Osteoblast (primary cell): ENCODE measurements around the gene GATAD1. TPM values are rescaled to one million over a fixed set of nuclear protein-coding genes. Genes with fewer than 3 reads are reported as not detected.

Source experiments
- DNase-seq: peaks from one replicate; pipeline ENCODE4 v3.0.0; 2011; ENCODE audit warnings: low spot score, mixed read lengths; ENCODE audit not compliant: insufficient read length; ENCODE audit errors: missing footprints
- H2AFZ ChIP-seq: 2 replicates; pipeline ENCODE4 v1.6.0; 2011; ENCODE audit warnings: mild to moderate bottlenecking, low read length
- H3K27ac ChIP-seq: 2 replicates; pipeline ENCODE4 v1.5.1; 2011; ENCODE audit warnings: mild to moderate bottlenecking, low read depth, low read length, moderate library complexity
- H3K27me3 ChIP-seq: 2 replicates; pipeline ENCODE4 v1.6.0; 2012; ENCODE audit warnings: mild to moderate bottlenecking, control low read depth, inconsistent platforms, low read length, moderate library complexity; ENCODE audit not compliant: insufficient read depth
- H3K36me3 ChIP-seq: 2 replicates; pipeline ENCODE4 v1.5.1; 2011; ENCODE audit warnings: mild to moderate bottlenecking, low read length, control low read depth, moderate library complexity; ENCODE audit not compliant: insufficient read depth
- H3K4me1 ChIP-seq: 2 replicates; pipeline ENCODE4 v1.5.1; 2011; ENCODE audit warnings: mild to moderate bottlenecking, low read length, control low read depth, moderate library complexity; ENCODE audit not compliant: insufficient read depth
- H3K4me2 ChIP-seq: 2 replicates; pipeline ENCODE4 v1.6.0; 2011; ENCODE audit warnings: mild to moderate bottlenecking, low read length; ENCODE audit not compliant: insufficient read depth
- H3K4me3 ChIP-seq: fragments of 200-600 bp; sonication (generic); 3 replicates; pipeline ENCODE4 v1.5.1; 2012; ENCODE audit warnings: mild to moderate bottlenecking, low read length, inconsistent platforms; ENCODE audit not compliant: insufficient read depth
- H3K79me2 ChIP-seq: 2 replicates; pipeline ENCODE4 v1.6.0; 2012; ENCODE audit warnings: mild to moderate bottlenecking, low read length, control low read depth, inconsistent platforms; ENCODE audit not compliant: insufficient read depth
- H3K9me3 ChIP-seq: 2 replicates; pipeline ENCODE4 v1.5.1; 2011; ENCODE audit warnings: low read depth, low read length, control low read depth
- H4K20me1 ChIP-seq: 2 replicates; pipeline ENCODE4 v1.6.0; 2012; ENCODE audit warnings: mild to moderate bottlenecking, low read length, control low read depth; ENCODE audit not compliant: insufficient read depth
- total RNA-seq: library from RNA; depleted of rRNA; stranded (reverse); fragments of >200 nt; gene quantifications from 2 replicates; pipeline ENCODE4 v1.2.3, GENCODE V29; 2012
- TF ChIP-seq, protein P1 (sequence below): IDR thresholded peaks from 2 replicates; pipeline ENCODE4 v1.5.1; 2011; ENCODE audit warnings: mild to moderate bottlenecking, low read depth, low read length, moderate library complexity; ENCODE audit errors: extremely low read depth

GATAD1 gene
- total RNA-seq, 1 donor, result 42.7 TPM

DNA sequence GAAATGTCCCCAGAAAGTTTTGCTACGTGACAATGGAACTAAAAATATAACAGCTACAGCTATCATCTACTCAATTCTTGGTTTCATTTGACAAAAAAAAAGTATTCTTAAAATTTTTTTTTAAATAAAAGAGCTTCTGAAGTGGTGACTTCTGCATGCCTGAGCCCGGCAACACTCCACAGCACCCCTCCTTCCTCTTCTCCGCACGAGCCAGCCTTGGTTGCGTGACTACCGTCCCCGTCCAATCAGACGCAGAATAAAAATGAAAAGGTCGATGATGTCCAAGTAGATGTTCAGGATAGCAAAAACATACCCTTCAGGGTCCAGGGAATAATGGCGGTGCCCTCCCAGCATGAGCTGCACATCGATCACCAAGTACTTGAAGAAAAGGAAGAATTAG lies 34.5 kb upstream of the GATAD1 start:
- Histone ChIP-seq H4K20me1 (no peaks in the 10 kb centered on the region), H3K27ac (no peak overlapping the region), H3K4me3 (no peak overlapping the region), H3K4me1 (no peaks in the 10 kb centered on the region), H3K4me2 (no peak overlapping the region), H3K9me3 (no peaks in the 10 kb centered on the region), H2AFZ (no peak overlapping the region), H3K36me3 (no peaks in the 10 kb centered on the region), H3K27me3 (peaks cover 12% of the 10 kb centered on the region), H3K79me2 (no peaks in the 10 kb centered on the region)
- TF ChIP-seq, protein P1, sequence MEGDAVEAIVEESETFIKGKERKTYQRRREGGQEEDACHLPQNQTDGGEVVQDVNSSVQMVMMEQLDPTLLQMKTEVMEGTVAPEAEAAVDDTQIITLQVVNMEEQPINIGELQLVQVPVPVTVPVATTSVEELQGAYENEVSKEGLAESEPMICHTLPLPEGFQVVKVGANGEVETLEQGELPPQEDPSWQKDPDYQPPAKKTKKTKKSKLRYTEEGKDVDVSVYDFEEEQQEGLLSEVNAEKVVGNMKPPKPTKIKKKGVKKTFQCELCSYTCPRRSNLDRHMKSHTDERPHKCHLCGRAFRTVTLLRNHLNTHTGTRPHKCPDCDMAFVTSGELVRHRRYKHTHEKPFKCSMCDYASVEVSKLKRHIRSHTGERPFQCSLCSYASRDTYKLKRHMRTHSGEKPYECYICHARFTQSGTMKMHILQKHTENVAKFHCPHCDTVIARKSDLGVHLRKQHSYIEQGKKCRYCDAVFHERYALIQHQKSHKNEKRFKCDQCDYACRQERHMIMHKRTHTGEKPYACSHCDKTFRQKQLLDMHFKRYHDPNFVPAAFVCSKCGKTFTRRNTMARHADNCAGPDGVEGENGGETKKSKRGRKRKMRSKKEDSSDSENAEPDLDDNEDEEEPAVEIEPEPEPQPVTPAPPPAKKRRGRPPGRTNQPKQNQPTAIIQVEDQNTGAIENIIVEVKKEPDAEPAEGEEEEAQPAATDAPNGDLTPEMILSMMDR, result no peak
- no peak for DNase-seq

DNA sequence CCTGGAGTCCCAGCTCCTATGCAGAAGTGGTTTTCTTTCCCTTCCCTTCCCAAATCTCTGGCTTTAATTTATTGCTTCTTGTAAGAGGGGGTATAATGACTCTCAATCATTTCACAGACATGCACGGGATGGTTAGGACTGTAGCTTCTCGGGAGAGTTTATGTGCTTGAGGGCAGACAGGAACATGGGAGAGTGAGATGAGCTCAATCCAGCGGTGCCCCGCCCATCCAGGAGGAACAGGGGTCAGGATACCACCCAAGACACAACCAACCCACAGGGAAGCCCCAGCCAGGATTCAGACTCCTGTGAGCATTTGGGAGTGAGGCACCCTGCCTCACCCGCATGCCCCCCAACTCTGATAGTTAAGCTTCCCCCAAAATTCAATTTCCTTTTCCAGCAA lies 33.7 kb upstream of the GATAD1 start:
- no peaks in the 10 kb centered on the region for H3K36me3 ChIP-seq
- H4K20me1 ChIP-seq, result no peaks in the 10 kb centered on the region
- no peaks in the 10 kb centered on the region for H3K4me1 ChIP-seq
- H3K79me2 ChIP-seq, result no peaks in the 10 kb centered on the region
- TF ChIP-seq, protein P1, result no peak
- H3K27me3 ChIP-seq, result peaks cover 12% of the 10 kb centered on the region
- H3K27ac ChIP-seq, result no peak overlapping the region
- no peaks in the 10 kb centered on the region for H3K9me3 ChIP-seq
- no peak overlapping the region for H2AFZ ChIP-seq
- H3K4me3 ChIP-seq, result no peak overlapping the region
- no peak overlapping the region for H3K4me2 ChIP-seq
- DNase-seq, result no peak

DNA sequence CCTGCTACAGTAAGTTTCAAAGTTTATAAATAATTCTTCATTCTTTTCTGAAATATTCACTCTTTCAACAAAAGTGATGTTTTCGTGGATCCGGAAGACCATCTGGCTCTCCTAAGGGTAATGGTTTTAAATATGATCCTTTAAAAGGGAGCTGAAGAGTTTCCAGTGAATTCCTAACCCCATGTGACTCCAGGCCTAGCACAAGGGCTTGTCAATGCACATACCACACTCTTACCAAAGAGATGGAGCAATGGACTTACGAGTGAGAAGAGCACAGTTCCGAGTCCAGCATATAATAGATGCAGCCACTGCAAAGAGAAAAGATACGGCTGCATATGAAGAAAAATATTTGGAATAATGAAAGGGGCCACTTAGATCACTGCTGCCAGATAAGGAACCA lies 32.1 kb upstream of the GATAD1 start:
- Histone ChIP-seq H3K36me3 (no peaks in the 10 kb centered on the region), H3K4me1 (no peaks in the 10 kb centered on the region), H3K9me3 (no peaks in the 10 kb centered on the region), H3K4me3 (no peak overlapping the region), H3K79me2 (no peaks in the 10 kb centered on the region), H3K27me3 (peaks cover 12% of the 10 kb centered on the region), H3K27ac (no peak overlapping the region), H4K20me1 (no peaks in the 10 kb centered on the region), H2AFZ (peak overlapping the region; percentile 18), H3K4me2 (no peak overlapping the region)
- DNase-seq, result no peak
- TF ChIP-seq, protein P1, result no peak

DNA sequence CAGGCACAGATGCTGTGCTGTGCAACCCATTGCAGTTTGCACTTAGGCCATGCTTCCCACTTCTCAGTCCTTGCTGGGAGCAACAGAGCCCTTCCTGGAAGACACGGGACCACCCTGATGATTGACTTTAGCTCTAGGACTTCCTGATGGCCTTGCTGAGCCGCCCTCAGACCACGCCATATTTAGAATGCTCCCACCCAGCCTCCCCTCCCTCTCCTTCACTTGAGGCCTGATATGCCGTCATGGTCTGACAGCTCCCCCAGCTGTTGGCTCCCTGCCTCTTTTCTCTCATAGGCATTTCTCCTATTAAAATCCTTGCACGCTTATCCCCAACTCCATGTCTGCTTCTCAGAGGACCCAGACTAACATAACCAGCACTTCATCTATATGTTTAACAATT lies 29.4 kb upstream of the GATAD1 start:
- Histone ChIP-seq H4K20me1 (no peaks in the 10 kb centered on the region), H3K36me3 (no peaks in the 10 kb centered on the region), H3K9me3 (no peaks in the 10 kb centered on the region), H3K4me3 (no peak overlapping the region), H2AFZ (no peak overlapping the region), H3K27me3 (peaks cover 12% of the 10 kb centered on the region), H3K27ac (no peak overlapping the region), H3K79me2 (no peaks in the 10 kb centered on the region), H3K4me2 (no peak overlapping the region), H3K4me1 (no peaks in the 10 kb centered on the region)
- DNase-seq, result no peak
- TF ChIP-seq, protein P1, result no peak
